GM12878 (cell line): ENCODE data around the gene TRAPPC3L. TPM values are rescaled to one million over a fixed set of nuclear protein-coding genes. Genes with fewer than 3 reads are reported as not detected.

Experiments used
- CEBPZ ChIP-seq: fragments of 150-350 bp; IDR thresholded peaks from 2 replicates; pipeline ENCODE4 v1.6.1; 2016; ENCODE audit warnings: low read depth, low read length
- EP300 ChIP-seq, 2 experiments: fragments of 150-350 bp in 1 of 2; IDR thresholded peaks; 2 replicates each; pipeline ENCODE4 v1.6.1; 2011 to 2012; ENCODE audit warnings: low read depth in 2 of 2, low read length in 2 of 2, borderline replicate concordance in 1 of 2, improper control_type of control experiment in 1 of 2, inconsistent platforms in 1 of 2; ENCODE audit not compliant: control insufficient read depth in 1 of 2
- ETV6 ChIP-seq, 2 experiments: fragments of 450-650 bp in 1 of 2; IDR thresholded peaks in 1 of 2; conservative IDR thresholded peaks in 1 of 2; 2 replicates each; pipeline ENCODE4 v1.6.1; 2014; ENCODE audit warnings: antibody characterized with exemption in 1 of 2, borderline replicate concordance in 1 of 2, low read depth in 1 of 2, mild to moderate bottlenecking in 1 of 2, moderate library complexity in 1 of 2
- PKNOX1 ChIP-seq: fragments of 450-650 bp; IDR thresholded peaks from 2 replicates; pipeline ENCODE4 v1.6.1; 2016; ENCODE audit warnings: mild to moderate bottlenecking
- PRDM15 ChIP-seq: fragments of 450-650 bp; formaldehyde crosslinking; IDR thresholded peaks from 2 replicates; pipeline ENCODE4 v1.4.0; 2020; ENCODE audit warnings: mild to moderate bottlenecking, moderate library complexity
- REST ChIP-seq: IDR thresholded peaks from 2 replicates; pipeline ENCODE4 v1.6.1; 2012; ENCODE audit warnings: mild to moderate bottlenecking, low read depth, low read length
- SKIL ChIP-seq: fragments of 450-650 bp; IDR thresholded peaks from 2 replicates; pipeline ENCODE4 v1.6.1; 2017; ENCODE audit warnings: mild to moderate bottlenecking, low read depth, inconsistent platforms; ENCODE audit not compliant: poor library complexity, severe bottlenecking
- SP1 ChIP-seq: IDR thresholded peaks from one replicate; pipeline ENCODE4 v1.6.1; 2011; ENCODE audit warnings: low read depth, low read length
- SUPT20H ChIP-seq: IDR thresholded peaks from 2 replicates; pipeline ENCODE4 v1.6.1; 2011; ENCODE audit warnings: low read depth, mild to moderate bottlenecking, low read length, moderate library complexity, borderline replicate concordance; ENCODE audit not compliant: control insufficient read depth
- ZBTB33 ChIP-seq: fragments of 450-650 bp; IDR thresholded peaks from 2 replicates; pipeline ENCODE4 v1.6.1; 2017; ENCODE audit warnings: mild to moderate bottlenecking
- polyA plus RNA-seq, 11 experiments: library from polyadenylated mRNA; depleted of rRNA in 4 of 11; unstranded in 6 of 11; stranded (reverse) in 5 of 11; fragments of >200 nt; fragmentation: Nextera tagmentation in 4 of 11; fragmentation: Illumina TruSeq in 1 of 11; extraction: Ambion mirVana in 4 of 11; extraction: Trizol in 1 of 11; gene quantifications; 1 replicate in 1 of 11; 2 replicates in 10 of 11; pipeline versions ENCODE4 v1.2.1 to v1.2.3, GENCODE V29; 2011 to 2016; ENCODE audit warnings: inconsistent platforms in 2 of 11, missing spikeins in 2 of 11, low read depth in 1 of 11
- total RNA-seq, 4 experiments: library from RNA; depleted of rRNA in 3 of 4; stranded (reverse); fragments of >200 nt in 3 of 4; fragmentation: Illumina TruSeq in 1 of 4; extraction: Trizol in 1 of 4; gene quantifications; 2 replicates each; pipeline versions ENCODE4 v1.2.1 to v1.2.3, GENCODE V29; 2013 to 2021

TRAPPC3L gene
- total and polyA plus RNA-seq, 10 of the 15 experiments (the other 5 are each of a cell fraction or from before 2014, with no cell fraction given) = not detected

- TF ChIP-seq CEBPZ (no peak), SKIL (no peak), PRDM15 (no peak), REST (no peak), EP300 (IDR thresholded peaks at IDR 0.05; ENCODE audit: borderline replicate concordance in 1 of 2, control insufficient read depth in 1 of 2, low read depth in 2 of 2, low read length in 2 of 2) (no peak), ETV6 (conservative IDR thresholded peaks at IDR 0.05 in 1 of 2, IDR thresholded peaks at IDR 0.05 in 1 of 2; ENCODE audit: borderline replicate concordance in 1 of 2, low read depth in 1 of 2) (no peak), PKNOX1 (no peak), SP1 (no peak), SUPT20H (no peak), ZBTB33 (no peak)
Measured at GRCh38 chr6:116595247-116595646, 49.8 kb upstream of the TRAPPC3L start (continued).
